Omental fat pad (tissue), 4 donors: Measurements from ENCODE around the gene EXD3. TPM values are rescaled to one million over a fixed set of nuclear protein-coding genes. Genes with fewer than 3 reads are reported as not detected.

Experiments used
- ATAC-seq: fragments of 150-250 bp; one replicate; pipeline ENCODE4 v1.9.1; 2016; ENCODE audit warnings: mild to moderate bottlenecking, moderate library complexity; ENCODE audit not compliant: low FRiP score
- DNase-seq: peaks from one replicate; pipeline ENCODE4 v3.0.0-alpha.2; 2019; ENCODE audit warnings: low spot score
- total RNA-seq, 4 donors: library from RNA; depleted of rRNA; stranded (reverse); fragments of >200 nt; gene quantifications; one replicate each; pipeline ENCODE4 v1.1.0, GENCODE V29; 2016
- TF ChIP-seq, protein P1 (sequence below), 3 donors: fragments of 450-650 bp; IDR thresholded peaks; one replicate each; pipeline ENCODE4 v1.5.1; 2016 to 2017; ENCODE audit warnings: antibody characterized with exemption in 3 of 3, mild to moderate bottlenecking in 3 of 3, moderate library complexity in 2 of 3

Gene EXD3
- total RNA-seq, 4 donors from 2014 or later = 8.3 to 18.3 (median 10.5) TPM

DNA sequence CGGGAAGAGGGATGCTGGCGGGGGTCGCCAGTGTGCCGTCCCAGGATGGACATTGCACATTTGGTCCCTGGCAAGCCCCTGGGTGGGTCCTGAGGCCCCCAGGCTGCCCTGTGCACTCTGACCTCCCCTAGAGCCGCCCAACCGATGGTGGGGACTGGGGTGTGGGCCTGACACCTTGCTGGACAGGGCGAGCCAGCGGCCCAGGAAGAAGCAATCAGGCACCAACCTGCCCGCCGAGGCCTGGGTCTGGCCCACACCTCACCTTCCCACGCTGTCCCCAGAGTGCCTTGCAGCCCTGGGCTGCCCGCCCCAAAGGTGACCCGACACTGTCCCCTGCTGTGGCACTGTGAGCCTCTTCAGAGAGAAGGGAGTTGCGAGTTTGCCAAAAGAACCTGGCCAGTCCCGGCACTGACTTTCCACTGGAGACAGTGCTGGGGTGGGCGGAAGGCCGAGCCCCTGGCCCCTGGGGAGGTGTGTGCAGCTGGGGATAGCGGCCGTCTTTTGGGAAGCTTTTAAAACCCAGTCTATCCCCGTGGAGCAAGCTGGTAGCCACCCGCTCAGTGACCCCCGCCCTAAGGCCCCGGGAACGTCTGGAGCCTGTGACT, 108.9 kb downstream of the EXD3 start:
- TF ChIP-seq, protein P1, sequence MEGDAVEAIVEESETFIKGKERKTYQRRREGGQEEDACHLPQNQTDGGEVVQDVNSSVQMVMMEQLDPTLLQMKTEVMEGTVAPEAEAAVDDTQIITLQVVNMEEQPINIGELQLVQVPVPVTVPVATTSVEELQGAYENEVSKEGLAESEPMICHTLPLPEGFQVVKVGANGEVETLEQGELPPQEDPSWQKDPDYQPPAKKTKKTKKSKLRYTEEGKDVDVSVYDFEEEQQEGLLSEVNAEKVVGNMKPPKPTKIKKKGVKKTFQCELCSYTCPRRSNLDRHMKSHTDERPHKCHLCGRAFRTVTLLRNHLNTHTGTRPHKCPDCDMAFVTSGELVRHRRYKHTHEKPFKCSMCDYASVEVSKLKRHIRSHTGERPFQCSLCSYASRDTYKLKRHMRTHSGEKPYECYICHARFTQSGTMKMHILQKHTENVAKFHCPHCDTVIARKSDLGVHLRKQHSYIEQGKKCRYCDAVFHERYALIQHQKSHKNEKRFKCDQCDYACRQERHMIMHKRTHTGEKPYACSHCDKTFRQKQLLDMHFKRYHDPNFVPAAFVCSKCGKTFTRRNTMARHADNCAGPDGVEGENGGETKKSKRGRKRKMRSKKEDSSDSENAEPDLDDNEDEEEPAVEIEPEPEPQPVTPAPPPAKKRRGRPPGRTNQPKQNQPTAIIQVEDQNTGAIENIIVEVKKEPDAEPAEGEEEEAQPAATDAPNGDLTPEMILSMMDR (IDR thresholded peaks at IDR 0.05) = no peak
- ATAC-seq (no peak), DNase-seq (peak; percentile 21)

DNA sequence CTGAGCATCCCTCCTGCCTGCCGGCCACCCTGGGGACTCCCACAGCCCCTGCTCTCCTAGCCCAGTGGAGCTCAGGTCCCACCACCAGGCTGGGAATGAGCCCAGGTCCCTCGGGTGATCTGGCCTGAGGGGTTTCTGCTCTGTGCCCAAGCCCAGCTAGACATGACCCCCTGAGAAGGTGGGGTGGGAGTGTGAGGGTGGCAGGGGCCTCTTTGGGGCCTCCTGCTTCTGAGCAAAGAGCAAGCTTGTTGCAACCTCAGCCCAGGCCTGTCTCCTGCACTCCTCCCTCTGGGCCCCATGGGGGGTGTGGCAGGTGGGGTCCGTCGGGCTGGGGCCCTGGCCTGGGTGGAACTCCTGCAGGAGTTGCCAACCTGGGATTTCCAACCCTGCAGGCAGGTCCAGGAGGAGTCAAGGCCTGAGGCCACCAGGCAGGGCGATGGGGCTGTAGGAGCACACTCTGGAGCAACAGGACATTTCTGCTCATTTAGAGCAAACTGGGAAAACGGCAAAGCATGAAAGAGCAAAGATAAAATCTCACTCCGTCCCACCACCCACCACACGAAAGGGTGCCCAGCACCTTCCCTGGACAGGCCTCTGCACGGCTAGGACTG, 109.5 kb downstream of the EXD3 start:
- DNase-seq = no peak

DNA sequence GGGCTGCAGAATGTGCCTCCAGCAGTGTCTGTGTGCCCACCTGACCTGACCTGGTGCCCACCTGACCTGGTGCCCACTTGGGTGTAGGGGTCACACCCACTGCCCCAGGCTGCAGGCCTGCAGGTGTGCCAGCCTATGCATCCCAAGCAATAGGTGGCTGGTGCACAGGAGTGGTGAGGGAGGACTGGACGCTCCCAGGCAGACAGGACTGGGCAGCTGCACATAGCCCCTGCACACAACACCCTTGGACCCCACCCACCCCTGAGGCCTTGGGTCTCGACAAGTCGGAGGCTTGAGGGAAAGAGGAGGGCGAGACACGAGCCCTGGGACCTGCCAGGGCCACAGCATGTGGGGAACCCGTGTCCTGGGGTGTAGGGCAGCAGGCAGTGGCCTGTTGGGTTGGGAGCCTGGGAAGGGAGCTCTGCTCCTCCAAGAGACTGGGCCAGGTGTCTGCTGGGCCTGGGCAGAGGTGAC, 110.1 kb downstream of the EXD3 start:
- TF ChIP-seq, protein P1 (IDR thresholded peaks at IDR 0.05) = no peak
- ATAC-seq = no peak
- peak; percentile 9 for DNase-seq

More for the DNA sequence above, 109.5 kb downstream of the EXD3 start:
- TF ChIP-seq, protein P1 (IDR thresholded peaks at IDR 0.05) = no peak
- ATAC-seq = no peak

DNA sequence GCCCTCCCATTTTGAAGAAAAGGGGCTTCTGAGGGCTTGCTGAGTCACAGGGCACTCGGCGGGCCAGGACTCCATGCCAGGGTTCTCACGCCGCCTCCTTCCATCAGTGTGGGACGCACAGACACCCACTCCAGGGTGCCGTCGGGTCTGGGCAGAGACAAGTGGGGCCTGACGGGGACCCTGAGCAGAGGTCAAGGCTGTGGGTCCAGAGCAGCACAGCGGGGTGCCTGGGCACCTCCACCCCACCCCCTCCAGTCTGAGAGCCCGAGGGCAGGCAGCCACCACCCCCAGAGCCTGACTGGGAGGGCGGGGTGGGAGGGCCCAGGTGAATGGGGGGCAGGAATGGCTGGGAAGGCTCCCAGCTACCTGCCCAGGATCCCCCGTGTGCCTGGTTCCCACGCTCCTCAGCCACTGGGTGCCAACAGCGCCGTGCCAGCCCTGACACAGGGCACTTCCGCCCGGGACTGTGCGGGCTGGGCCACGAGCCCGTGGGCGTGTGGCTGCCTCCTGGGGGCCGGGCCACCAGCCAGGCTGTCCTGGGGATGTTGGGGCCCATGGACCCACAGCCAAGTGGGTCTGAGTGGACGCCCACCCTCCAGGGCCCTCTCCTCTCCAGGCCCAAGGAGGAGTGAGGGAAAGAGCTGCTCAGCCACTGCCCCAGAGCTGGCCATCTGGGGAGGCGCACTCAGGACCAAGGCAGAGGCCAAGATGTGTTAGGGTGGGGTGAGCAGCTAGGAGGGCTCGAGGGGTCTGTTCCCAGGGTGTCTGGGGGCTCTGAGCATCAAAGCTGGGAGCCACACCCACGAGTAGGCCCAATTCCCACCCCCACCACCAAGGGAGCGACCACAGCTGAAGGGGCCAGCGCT, 110.7 kb downstream of the EXD3 start:
- peak; percentile 12 for DNase-seq
- TF ChIP-seq, protein P1 (IDR thresholded peaks at IDR 0.05) = no peak
- ATAC-seq = no peak

DNA sequence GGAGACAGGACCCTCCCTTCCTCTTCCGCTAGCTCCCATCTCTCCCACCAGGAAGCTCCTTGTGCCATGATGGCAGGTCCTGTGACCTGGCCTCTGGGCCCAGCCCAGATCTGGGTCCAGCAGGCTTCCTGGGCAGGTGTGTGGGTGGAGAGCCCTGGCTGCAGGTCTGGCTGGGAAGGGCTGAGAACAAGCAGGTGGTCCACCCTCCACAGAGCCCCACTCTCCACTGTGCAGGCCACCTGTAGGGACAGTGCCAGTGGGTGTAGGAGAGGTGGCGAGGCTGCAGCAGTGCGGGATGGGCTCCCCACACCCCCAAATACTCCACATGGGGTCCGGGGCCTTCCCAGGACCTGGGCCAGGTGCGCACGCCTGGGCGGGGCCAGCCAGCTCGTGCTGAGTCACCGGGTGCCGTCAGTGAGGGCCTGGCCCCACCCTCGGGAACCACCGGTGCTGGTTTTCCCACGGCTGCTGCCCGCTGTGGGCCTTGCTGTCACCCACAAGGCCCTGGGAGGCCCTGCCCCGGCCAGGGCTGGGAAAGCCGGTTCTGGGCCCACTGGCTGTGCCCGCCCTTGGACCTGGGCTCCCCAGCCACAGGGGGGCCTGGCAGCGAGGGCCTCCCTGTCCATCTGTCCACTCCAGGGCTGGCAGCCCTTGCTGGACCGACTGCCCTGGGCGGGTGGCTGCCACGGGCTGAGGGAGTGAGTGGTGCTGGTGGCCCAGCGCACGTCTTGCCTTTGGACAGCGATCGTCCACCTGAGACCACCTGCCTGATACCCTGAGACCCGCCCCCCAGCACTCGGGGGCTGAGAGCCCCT, 111.6 kb downstream of the EXD3 start:
- ATAC-seq = no peak
- TF ChIP-seq, protein P1 (IDR thresholded peaks at IDR 0.05) = no peak
- no peak for DNase-seq

DNA sequence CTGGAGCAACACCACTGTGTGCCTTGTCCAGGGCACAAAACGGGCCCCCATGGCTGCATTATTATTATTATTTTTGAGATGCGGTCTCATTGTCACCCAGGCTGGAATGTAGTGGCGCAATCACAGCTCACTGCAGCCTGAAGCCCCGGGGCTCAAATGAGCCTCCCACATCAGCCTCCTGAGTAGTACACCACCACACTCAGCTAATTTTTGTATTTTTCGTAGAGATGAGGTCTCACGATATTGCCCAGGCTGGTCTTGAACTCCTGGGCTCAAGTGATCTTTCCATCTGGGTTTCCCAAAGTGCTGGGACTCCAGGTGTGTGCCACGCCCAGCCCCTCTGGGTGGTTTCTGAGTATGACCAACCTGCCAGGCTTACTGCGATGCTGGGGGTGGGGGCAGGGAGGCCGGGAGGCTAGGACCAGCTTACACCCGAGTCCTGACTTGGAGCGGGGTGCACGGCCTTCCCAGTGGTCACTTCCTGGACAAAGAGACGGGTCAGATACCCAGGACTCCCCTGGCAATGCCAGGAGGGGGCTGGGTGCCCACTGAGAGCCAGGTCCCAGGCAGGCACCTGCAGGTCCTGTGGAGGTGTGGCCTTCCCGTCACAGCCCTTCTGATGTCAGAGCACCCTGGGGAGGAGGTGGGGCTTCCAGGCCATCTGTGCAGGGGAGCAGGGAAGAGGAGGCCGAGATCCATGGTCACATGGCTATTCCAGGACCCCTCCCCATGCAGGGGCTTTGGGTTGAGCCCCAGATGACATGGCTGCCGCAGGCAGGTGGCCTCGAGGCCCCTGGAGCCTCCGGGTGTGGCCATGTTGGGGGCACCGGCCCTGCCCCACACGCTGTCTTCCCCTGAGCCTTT, 112.5 kb downstream of the EXD3 start:
- ATAC-seq = no peak

More for the DNA sequence above, 112.5 kb downstream of the EXD3 start:
- no peak for DNase-seq
- TF ChIP-seq, protein P1 (IDR thresholded peaks at IDR 0.05) = no peak
